IPS-15b (cell line): ENCODE results near the gene TAS2R46.
"Not testable (repeated sequence)": the region's sequence is repeated elsewhere in the genome, so short reads cannot be mapped to it uniquely, and the experiment has no call there.

ENCODE experiments used
- H3K27me3 ChIP-seq: one replicate; pipeline ENCODE4 v1.6.1; 2013; ENCODE audit warnings: low read length; ENCODE audit not compliant: control insufficient read depth, insufficient read depth
- H3K36me3 ChIP-seq: one replicate; pipeline ENCODE4 v1.6.1; 2013; ENCODE audit warnings: low read length; ENCODE audit not compliant: control insufficient read depth, insufficient read depth
- H3K4me1 ChIP-seq: one replicate; pipeline ENCODE4 v1.6.1; 2013; ENCODE audit warnings: mild to moderate bottlenecking, low read length; ENCODE audit not compliant: control insufficient read depth, insufficient read depth
- H3K4me3 ChIP-seq: one replicate; pipeline ENCODE4 v1.5.1; 2013; ENCODE audit warnings: low read depth, low read length
- H3K9ac ChIP-seq: one replicate; pipeline ENCODE4 v1.6.1; 2013; ENCODE audit warnings: low read depth, mild to moderate bottlenecking, low read length
- H3K9me3 ChIP-seq: one replicate; pipeline ENCODE4 v1.6.1; 2013; ENCODE audit warnings: mild to moderate bottlenecking, low read length; ENCODE audit not compliant: control insufficient read depth, insufficient read depth

Gene TAS2R46

DNA sequence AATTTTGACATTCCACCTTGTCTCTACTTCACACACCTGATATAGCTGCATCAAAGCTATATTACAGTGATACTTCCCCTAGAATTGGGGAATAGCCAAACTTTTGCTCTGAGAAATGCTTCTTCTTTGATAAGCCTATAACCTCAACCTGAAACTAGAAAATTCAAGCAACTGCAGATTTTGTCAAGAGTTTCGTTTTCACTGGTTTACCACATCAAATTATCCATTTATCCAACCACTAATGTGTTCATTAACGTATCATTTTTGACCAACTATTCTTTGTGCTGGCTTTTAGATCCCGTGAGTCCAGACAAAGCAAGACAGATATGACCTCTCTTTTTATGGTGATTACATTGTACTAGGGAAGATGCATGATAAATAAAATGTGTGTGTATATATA, 13.5 kb upstream of the TAS2R46 start:
- Histone ChIP-seq H3K36me3 (no peaks in the 10 kb centered on the region), H3K27me3 (peaks cover 2% of the 10 kb centered on the region), H3K4me3 (no peak overlapping the region), H3K4me1 (peaks cover 8% of the 10 kb centered on the region), H3K9ac (no peak overlapping the region), H3K9me3 (no peaks in the 10 kb centered on the region)

DNA sequence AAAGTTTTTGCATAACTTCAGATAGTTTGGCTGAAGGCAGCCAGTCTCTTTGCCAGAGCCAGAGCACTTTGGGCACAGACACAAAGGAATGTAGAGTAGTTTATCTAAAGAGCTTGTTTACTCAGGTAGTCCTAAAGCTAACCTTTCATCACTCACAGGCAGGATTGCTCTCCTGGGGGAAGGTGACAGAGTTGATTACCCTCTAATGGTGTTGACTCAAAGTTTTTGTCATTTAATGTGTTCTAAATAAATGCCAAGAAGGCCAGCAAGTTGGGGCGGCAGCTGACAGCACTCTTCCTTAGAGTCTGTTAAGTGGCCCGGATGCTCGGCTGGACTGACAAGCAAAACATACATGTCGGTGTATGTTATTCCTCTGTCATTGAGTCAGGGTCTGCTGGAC, 9.3 kb upstream of the TAS2R46 start:
- Histone ChIP-seq H3K9ac (no peak overlapping the region), H3K4me1 (peaks cover 11% of the 10 kb centered on the region), H3K4me3 (no peak overlapping the region), H3K9me3 (no peaks in the 10 kb centered on the region), H3K36me3 (no peaks in the 10 kb centered on the region), H3K27me3 (peaks cover 9% of the 10 kb centered on the region)

DNA sequence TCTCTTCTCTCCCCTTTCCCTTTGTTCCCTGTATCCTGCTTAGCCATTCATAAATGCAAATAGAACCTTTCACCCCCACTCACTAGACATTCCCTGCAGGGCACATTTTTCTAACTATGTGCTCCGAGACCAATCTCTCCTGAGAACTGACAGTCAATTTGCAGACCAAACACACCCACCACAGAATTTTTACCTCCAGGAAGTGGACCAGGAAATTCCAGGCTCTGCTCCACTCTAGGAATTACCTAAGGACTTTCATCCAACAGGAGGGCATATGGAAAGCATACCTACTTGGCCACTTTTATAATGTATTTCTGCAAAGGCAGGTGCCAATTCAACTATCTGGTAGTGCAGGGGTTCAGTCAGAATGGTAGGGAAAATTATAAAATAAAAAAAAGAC, 8.9 kb upstream of the TAS2R46 start:
- Histone ChIP-seq H3K4me1 (peaks cover 11% of the 10 kb centered on the region), H3K4me3 (no peak overlapping the region), H3K36me3 (no peaks in the 10 kb centered on the region), H3K9me3 (no peaks in the 10 kb centered on the region), H3K9ac (no peak overlapping the region), H3K27me3 (peaks cover 9% of the 10 kb centered on the region)

DNA sequence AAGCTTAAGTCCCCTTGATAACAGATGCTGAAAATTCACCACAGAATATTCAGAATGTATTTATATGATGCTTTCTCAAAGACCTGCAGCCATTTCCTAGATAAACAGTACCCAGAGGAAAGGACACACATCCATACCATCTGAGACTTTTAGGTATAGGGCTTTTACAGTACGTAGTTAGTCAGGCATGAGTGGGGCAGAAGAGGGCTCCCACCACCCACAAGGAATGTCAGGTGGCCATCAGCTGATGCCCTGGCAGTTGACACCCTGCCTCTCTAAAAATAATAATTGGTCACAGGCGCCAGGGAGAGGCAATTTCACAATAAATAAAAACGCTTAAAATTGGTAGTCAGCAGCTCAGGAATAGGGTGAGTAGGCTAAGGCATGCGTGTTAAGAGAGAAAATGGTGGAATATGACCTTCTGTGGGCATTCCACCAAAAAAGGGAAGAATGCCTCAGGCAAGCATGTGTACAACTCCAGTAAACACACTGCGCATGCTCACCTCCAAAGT, 7.8 kb upstream of the TAS2R46 start:
- Histone ChIP-seq H3K27me3 (peaks cover 9% of the 10 kb centered on the region), H3K4me3 (no peak overlapping the region), H3K9ac (no peak overlapping the region), H3K4me1 (peaks cover 11% of the 10 kb centered on the region), H3K36me3 (no peaks in the 10 kb centered on the region), H3K9me3 (no peaks in the 10 kb centered on the region)

DNA sequence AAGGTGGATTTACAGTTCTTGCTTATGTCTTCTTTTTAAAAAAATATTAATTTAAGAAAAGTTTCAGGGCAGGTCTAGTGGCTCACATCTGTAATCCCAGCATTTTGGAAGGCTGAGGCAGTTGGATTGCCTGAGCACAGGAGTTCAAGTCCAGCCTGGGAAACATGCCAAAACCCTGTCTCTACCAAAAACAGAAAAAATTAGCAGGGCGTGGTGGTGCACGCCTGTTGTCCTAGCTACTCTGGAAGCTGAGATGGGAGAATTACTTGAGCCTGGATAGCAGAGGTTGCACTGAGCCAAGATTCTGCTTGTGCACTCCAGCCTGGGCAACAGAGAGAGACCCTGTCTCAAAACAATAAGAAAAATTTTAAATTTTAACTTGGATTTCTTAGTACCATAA, 5.4 kb upstream of the TAS2R46 start:
- Histone ChIP-seq H3K9me3 (no peaks in the 10 kb centered on the region), H3K36me3 (no peaks in the 10 kb centered on the region), H3K9ac (no peak overlapping the region), H3K4me1 (peaks cover 11% of the 10 kb centered on the region), H3K4me3 (no peak overlapping the region), H3K27me3 (peaks cover 9% of the 10 kb centered on the region)

DNA sequence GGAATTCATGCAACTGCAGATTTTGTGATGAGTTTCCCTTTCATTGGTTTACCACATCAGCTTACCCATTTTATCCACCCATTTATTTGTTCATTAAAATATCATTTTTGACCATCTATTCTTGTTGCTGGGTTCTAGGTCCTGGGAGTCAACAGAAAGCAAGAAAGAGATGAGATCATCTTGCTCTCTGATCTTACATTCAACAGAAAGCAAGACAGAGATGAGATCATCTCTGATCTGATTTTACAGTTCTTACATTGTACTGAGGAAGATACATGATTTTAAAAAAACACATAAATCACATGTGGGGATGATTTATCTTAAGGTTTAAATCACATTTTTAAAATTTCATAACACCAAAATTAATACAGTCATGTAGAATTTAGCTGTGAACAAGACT, 2.3 kb downstream of the TAS2R46 start:
- H3K9ac ChIP-seq, result no peak overlapping the region
- H3K36me3 ChIP-seq, result no peaks in the 10 kb centered on the region
- H3K27me3 ChIP-seq, result no peaks in the 10 kb centered on the region
- no peaks in the 10 kb centered on the region for H3K9me3 ChIP-seq
- H3K4me3 ChIP-seq, result no peak overlapping the region
- no peaks in the 10 kb centered on the region for H3K4me1 ChIP-seq

DNA sequence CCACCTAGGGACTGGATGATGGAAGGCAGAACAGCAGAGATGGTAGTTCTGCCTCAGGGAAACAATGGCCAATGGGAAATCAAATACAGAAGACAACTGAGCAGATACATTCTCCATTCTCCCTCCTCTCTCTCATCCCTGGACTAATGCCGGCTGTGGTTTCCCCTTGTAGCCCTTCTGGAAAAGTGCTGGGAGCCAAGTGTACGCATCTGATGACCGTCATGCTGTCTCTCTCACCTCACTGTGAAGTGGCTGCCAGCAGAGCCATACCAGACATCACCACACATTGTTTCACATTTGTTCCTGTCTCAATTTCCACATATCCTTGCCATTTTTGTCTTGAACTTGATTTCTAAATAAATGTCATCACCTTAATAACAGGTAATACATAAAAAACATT, 3.1 kb downstream of the TAS2R46 start:
- Histone ChIP-seq H3K4me3 (no peak overlapping the region), H3K36me3 (no peaks in the 10 kb centered on the region), H3K9ac (no peak overlapping the region), H3K4me1 (no peaks in the 10 kb centered on the region), H3K27me3 (no peaks in the 10 kb centered on the region), H3K9me3 (no peaks in the 10 kb centered on the region)

DNA sequence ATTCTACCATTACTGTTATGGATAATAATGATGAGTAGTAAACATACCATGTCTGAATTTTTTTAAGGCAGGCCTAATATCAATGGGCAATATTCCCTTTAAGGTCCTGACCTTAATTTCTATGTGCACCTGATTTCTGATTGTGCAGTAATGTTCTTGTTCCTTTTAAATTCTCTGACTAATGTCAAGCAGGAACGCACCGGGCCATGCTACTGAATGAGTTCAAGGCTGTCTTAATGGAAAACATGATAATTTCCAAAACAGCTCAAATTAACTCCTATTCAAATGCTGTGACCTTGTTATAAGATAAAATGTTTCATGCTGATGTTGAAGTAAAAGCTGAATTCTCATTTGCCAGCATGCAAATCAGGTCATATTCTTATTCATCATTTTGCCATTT, 6.8 kb downstream of the TAS2R46 start:
- no peak overlapping the region for H3K9ac ChIP-seq
- H3K9me3 ChIP-seq, result peaks cover 3% of the 10 kb centered on the region
- H3K4me1 ChIP-seq, result no peaks in the 10 kb centered on the region
- H3K27me3 ChIP-seq, result no peaks in the 10 kb centered on the region
- peaks cover 3% of the 10 kb centered on the region for H3K36me3 ChIP-seq
- H3K4me3 ChIP-seq, result no peak overlapping the region

DNA sequence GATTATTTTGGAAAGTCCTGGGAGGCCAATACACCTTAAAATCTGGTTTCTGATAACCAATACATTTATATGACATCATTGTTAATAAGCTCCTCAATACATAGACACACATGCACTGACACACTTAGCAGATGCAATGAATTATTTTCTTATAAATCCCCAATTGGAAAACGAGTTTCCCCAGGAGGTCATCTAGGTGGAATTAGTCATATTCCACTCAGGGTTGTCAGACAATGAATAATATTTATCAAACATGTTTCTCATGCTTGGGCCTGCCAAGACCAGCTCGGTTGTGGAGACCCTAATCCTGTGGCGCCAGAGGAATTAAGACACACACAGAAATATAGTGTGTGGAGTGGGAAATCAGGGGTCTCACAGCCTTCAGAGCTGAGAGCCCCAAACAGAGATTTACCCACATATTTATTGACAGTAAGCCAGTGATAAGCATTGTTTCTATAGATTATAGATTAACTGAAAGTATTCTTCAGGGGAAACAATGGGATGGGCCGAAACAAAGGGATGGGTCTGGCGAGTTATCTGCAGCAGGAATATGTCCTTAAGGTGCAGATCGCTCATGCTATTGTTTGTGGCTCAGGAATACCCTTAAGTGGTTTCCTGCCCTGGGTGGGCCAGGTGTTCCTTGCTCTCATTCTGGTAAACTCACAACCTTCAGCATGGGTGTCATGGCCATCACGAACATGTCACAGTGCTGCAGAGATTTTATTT, 12.1 kb downstream of the TAS2R46 start:
- H3K27me3 ChIP-seq, H3K9ac ChIP-seq, H3K36me3 ChIP-seq, H3K4me1 ChIP-seq, H3K4me3 ChIP-seq, H3K9me3 ChIP-seq: not testable (repeated sequence)

DNA sequence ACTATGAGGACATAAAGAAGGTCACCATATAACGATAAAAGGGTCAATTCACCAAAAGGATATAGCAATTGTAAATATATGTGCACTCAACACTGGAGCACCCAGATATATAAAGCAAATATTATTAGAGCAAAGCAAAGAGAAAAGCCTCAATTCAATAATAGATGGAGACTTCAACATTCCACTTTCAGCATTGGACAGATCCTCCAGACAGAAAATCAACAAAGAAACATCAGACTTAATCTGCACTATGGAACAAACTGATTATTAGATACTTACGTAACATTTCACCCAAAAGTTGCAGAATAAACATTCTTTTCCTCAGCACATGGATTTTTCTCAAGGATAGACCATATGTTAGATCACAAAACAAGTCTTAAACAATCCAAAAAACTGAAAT, 20.7 kb downstream of the TAS2R46 start:
- not testable (repeated sequence) for H3K9ac ChIP-seq, H3K27me3 ChIP-seq, H3K4me1 ChIP-seq, H3K36me3 ChIP-seq, H3K9me3 ChIP-seq, H3K4me3 ChIP-seq

DNA sequence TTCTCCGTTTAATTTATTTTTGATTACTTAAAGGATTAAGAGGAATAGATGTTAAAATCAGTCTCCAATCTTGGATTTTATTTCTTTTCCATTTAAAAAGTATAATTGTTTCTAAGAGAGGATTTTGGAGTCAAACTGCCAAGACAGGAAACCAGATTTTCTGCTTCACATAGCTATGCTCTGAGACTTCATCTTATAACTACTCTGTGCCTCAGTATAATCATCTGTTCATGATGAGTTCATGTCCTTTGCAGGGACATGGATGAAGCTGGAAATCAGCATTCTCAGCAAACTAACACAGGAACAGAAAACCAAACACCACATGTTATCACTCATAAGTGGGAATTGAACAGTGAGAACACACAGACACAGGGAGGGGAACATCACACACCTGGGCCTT, 21.9 kb downstream of the TAS2R46 start:
- H3K9me3 ChIP-seq, result no peaks in the 10 kb centered on the region
- H3K4me1 ChIP-seq, result no peaks in the 10 kb centered on the region
- no peak overlapping the region for H3K9ac ChIP-seq
- no peak overlapping the region for H3K4me3 ChIP-seq
- no peaks in the 10 kb centered on the region for H3K36me3 ChIP-seq
- H3K27me3 ChIP-seq, result no peaks in the 10 kb centered on the region

DNA sequence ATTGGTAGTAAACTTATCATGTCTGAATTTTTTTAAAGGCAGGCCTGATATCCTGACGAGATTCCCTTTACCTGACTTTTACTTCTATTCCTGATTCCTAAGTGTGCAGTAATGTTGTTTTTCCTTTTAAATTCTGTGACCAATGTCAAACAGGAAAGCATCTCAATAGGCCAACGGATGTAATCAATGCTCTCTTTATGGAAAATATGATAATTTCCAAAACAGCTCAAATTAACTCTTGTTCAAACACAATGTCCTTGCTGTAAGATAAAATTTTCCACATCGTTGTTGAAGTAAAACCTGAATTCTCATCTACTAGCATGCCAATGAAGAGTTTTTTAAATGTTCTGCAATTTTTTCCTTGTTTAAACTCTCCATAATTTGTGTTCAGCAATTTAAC, 22.9 kb downstream of the TAS2R46 start:
- Histone ChIP-seq H3K9ac (no peak overlapping the region), H3K27me3 (no peaks in the 10 kb centered on the region), H3K9me3 (no peaks in the 10 kb centered on the region), H3K36me3 (no peaks in the 10 kb centered on the region), H3K4me1 (no peaks in the 10 kb centered on the region), H3K4me3 (no peak overlapping the region)
